MM.1S (cell line): ENCODE data around the gene NCOR2.

Experiments used
- DNase-seq: peaks from one replicate; pipeline ENCODE4 v3.0.0-alpha.2; 2015
- H2AFZ ChIP-seq: fragments of 300-600 bp; sonication (generic); 2 replicates; pipeline ENCODE4 v1.6.0; 2016; ENCODE audit warnings: antibody characterized with exemption, low read length
- H3F3A ChIP-seq: fragments of 300-600 bp; sonication (generic); 2 replicates; pipeline ENCODE4 v1.6.1; 2016; ENCODE audit warnings: mild to moderate bottlenecking, antibody characterized with exemption, low read length, moderate library complexity, mixed read lengths; ENCODE audit not compliant: insufficient read depth
- H3K27ac ChIP-seq: fragments of 300-600 bp; sonication (generic); 2 replicates; pipeline ENCODE4 v1.5.1; 2016; ENCODE audit warnings: mild to moderate bottlenecking, low read length
- H3K27me3 ChIP-seq: fragments of 300-600 bp; sonication (generic); replicated peaks from 2 replicates; pipeline ENCODE4 v1.6.0; 2016; ENCODE audit warnings: low read length; ENCODE audit not compliant: insufficient read depth
- H3K36me3 ChIP-seq: fragments of 300-600 bp; sonication (generic); replicated peaks from 2 replicates; pipeline ENCODE4 v1.6.1; 2016; ENCODE audit warnings: mild to moderate bottlenecking, low read length, mixed read lengths; ENCODE audit not compliant: insufficient read depth
- H3K4me1 ChIP-seq: fragments of 300-600 bp; sonication (generic); 2 replicates; pipeline ENCODE4 v1.6.1; 2016; ENCODE audit warnings: low read length, mixed read lengths
- H3K4me2 ChIP-seq: fragments of 300-600 bp; sonication (generic); 2 replicates; pipeline ENCODE4 v1.6.0; 2016; ENCODE audit warnings: low read depth, low read length
- H3K4me3 ChIP-seq: fragments of 300-600 bp; sonication (generic); 2 replicates; pipeline ENCODE4 v1.5.1; 2016; ENCODE audit warnings: low read length, mixed read lengths
- H3K79me2 ChIP-seq: fragments of 300-600 bp; sonication (generic); 2 replicates; pipeline ENCODE4 v1.6.1; 2016; ENCODE audit warnings: mixed run types, low read length, mixed read lengths
- H3K9ac ChIP-seq: fragments of 300-600 bp; sonication (generic); 2 replicates; pipeline ENCODE4 v1.6.1; 2016; ENCODE audit warnings: low read length, mixed read lengths
- H3K9me2 ChIP-seq: fragments of 300-600 bp; sonication (generic); replicated peaks from 2 replicates; pipeline ENCODE4 v1.6.1; 2016; ENCODE audit warnings: mild to moderate bottlenecking, low read length, mixed read lengths; ENCODE audit not compliant: insufficient read depth
- H3K9me3 ChIP-seq: fragments of 300-600 bp; sonication (generic); replicated peaks from 2 replicates; pipeline ENCODE4 v1.6.1; 2016; ENCODE audit warnings: mild to moderate bottlenecking, low read length, mixed read lengths; ENCODE audit not compliant: insufficient read depth
- H4K20me1 ChIP-seq: fragments of 300-600 bp; sonication (generic); 2 replicates; pipeline ENCODE4 v1.6.1; 2016; ENCODE audit warnings: mild to moderate bottlenecking, low read length, moderate library complexity, mixed read lengths; ENCODE audit not compliant: insufficient read depth
- EZH2 ChIP-seq: fragments of 300-600 bp; sonication (generic); optimal IDR thresholded peaks from 2 replicates; pipeline ENCODE3; 2017; ENCODE audit warnings: low read depth, mild to moderate bottlenecking, antibody characterized with exemption, low read length, mixed read lengths
- EZH2phosphoT487 ChIP-seq: fragments of 300-600 bp; sonication (generic); IDR thresholded peaks from 2 replicates; pipeline ENCODE4 v1.6.1; 2018; ENCODE audit warnings: antibody characterized with exemption, low read length
- TF ChIP-seq, protein P1 (sequence below): fragments of 300-600 bp; sonication (generic); IDR thresholded peaks from 2 replicates; pipeline ENCODE4 v1.5.1; 2016; ENCODE audit warnings: antibody characterized with exemption, low read length, mixed read lengths

NCOR2 gene

DNA sequence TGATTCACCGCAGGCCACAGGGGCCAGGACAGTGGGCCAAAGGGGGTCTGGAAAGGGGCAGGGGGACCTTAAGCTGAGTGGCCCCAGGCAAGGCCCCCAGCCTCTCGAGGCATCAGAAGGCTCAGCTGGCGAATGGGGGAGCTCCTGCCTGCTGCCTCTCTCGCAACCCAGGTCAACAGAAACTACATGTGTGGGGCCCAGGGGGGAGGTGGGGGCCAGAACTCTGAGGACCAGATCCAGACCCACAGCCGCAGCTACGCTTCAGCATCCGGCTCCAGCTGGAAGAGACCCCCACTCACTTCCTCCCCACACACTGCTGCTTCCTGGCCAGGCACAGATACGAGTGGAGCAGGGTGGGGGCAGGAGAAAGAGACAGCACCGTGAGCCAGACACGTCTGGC lies 46.5 kb downstream of the NCOR2 start:
- Histone ChIP-seq H3K79me2 (peaks cover 96% of the 10 kb centered on the region), H3K4me1 (no peaks in the 10 kb centered on the region), H3K27me3 (no peaks in the 10 kb centered on the region), H3F3A (no peaks in the 10 kb centered on the region), H4K20me1 (no peaks in the 10 kb centered on the region), H3K9ac (no peak overlapping the region), H3K27ac (no peak overlapping the region), H3K36me3 (no peaks in the 10 kb centered on the region), H3K4me2 (no peak overlapping the region), H2AFZ (no peak overlapping the region), H3K9me3 (no peaks in the 10 kb centered on the region), H3K4me3 (no peak overlapping the region), H3K9me2 (no peaks in the 10 kb centered on the region)
- DNase-seq: no peak
- TF ChIP-seq, protein P1, sequence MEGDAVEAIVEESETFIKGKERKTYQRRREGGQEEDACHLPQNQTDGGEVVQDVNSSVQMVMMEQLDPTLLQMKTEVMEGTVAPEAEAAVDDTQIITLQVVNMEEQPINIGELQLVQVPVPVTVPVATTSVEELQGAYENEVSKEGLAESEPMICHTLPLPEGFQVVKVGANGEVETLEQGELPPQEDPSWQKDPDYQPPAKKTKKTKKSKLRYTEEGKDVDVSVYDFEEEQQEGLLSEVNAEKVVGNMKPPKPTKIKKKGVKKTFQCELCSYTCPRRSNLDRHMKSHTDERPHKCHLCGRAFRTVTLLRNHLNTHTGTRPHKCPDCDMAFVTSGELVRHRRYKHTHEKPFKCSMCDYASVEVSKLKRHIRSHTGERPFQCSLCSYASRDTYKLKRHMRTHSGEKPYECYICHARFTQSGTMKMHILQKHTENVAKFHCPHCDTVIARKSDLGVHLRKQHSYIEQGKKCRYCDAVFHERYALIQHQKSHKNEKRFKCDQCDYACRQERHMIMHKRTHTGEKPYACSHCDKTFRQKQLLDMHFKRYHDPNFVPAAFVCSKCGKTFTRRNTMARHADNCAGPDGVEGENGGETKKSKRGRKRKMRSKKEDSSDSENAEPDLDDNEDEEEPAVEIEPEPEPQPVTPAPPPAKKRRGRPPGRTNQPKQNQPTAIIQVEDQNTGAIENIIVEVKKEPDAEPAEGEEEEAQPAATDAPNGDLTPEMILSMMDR: no peak
- TF ChIP-seq EZH2phosphoT487: no peak
- no peak for TF ChIP-seq EZH2

DNA sequence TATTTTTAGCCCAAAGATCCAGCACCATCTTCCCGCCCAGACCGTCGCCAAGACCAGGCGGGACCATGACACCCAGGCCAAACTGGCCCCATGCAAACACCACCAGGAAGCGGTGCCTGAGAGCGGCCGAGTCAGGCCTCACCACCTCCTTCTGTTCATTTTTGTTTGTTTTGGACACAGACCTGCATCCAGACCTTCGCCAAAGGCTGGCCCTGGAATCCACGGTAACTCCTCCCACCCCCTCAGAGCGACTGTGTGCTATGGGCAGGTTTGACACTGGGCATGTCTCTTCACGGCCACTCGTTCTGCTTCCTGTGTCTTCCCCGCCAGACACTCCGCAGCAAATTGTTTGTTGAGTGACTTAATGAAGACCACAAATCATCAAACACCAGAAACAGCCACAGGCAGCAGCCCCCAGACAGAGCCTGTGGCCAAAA lies 47.1 kb downstream of the NCOR2 start:
- H3K9ac ChIP-seq: no peak overlapping the region
- no peaks in the 10 kb centered on the region for H4K20me1 ChIP-seq
- no peak overlapping the region for H3K4me3 ChIP-seq
- DNase-seq: no peak
- no peaks in the 10 kb centered on the region for H3K9me3 ChIP-seq
- TF ChIP-seq EZH2phosphoT487: no peak
- TF ChIP-seq, protein P1: no peak
- TF ChIP-seq EZH2: no peak
- no peak overlapping the region for H3K4me2 ChIP-seq
- peaks cover 96% of the 10 kb centered on the region for H3K79me2 ChIP-seq
- H3F3A ChIP-seq: no peaks in the 10 kb centered on the region
- no peaks in the 10 kb centered on the region for H3K27me3 ChIP-seq
- H3K27ac ChIP-seq: no peak overlapping the region
- H3K9me2 ChIP-seq: no peaks in the 10 kb centered on the region
- no peak overlapping the region for H2AFZ ChIP-seq
- no peaks in the 10 kb centered on the region for H3K36me3 ChIP-seq
- H3K4me1 ChIP-seq: no peaks in the 10 kb centered on the region

DNA sequence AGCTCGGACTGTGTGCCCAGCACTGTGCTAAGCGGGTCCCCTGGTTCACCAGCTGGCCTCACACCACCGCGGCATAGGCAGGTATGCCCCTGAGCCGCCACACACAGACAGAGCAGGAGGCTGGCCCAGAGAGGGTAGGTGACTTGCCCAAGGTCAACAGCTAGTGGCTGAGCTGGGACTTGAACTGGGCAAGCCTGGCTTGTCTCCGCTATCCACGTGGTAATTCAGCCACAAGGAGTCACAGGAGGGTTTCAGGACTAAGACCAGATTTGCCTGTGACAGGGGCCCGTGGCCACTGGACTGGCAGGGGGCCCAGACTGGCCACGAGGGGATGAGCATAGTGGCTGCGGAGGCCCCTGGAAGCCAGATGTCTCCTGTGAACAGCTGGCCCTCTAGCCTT lies 47.7 kb downstream of the NCOR2 start:
- H3K9me3 ChIP-seq: no peaks in the 10 kb centered on the region
- no peaks in the 10 kb centered on the region for H3F3A ChIP-seq
- peaks cover 97% of the 10 kb centered on the region for H3K79me2 ChIP-seq

More for the DNA sequence above, 47.7 kb downstream of the NCOR2 start:
- TF ChIP-seq EZH2 (no peak), EZH2phosphoT487 (no peak)
- TF ChIP-seq, protein P1: no peak
- Histone ChIP-seq H3K36me3 (no peaks in the 10 kb centered on the region), H2AFZ (no peak overlapping the region), H3K9me2 (no peaks in the 10 kb centered on the region), H3K4me3 (no peak overlapping the region), H3K27ac (no peak overlapping the region), H3K4me1 (no peaks in the 10 kb centered on the region), H3K27me3 (no peaks in the 10 kb centered on the region), H3K4me2 (no peak overlapping the region), H4K20me1 (no peaks in the 10 kb centered on the region), H3K9ac (no peak overlapping the region)
- DNase-seq: no peak
